Cardiac muscle cell (in vitro differentiated cells and primary cell): Measurements from ENCODE around the gene KIF6. TPM values are rescaled to one million over a fixed set of nuclear protein-coding genes. Genes with fewer than 3 reads are reported as not detected.

Source experiments
- DNase-seq, 2 donors: peaks; one replicate each; pipeline versions ENCODE4 v3.0.0 to v3.0.0-alpha.2; 2010 to 2017; ENCODE audit warnings: low read depth in 1 of 2, low spot score in 1 of 2
- H3K27ac ChIP-seq: fragments of 200-600 bp; sonication (generic); 2 replicates; pipeline ENCODE4 v1.5.1; 2016
- H3K27me3 ChIP-seq: fragments of 200-600 bp; sonication (generic); 2 replicates; pipeline ENCODE4 v1.6.0; 2016; ENCODE audit warnings: control low read depth
- H3K36me3 ChIP-seq: fragments of 200-600 bp; sonication (generic); 2 replicates; pipeline ENCODE4 v1.5.1; 2016; ENCODE audit warnings: control low read depth
- H3K4me1 ChIP-seq: fragments of 200-600 bp; sonication (generic); 2 replicates; pipeline ENCODE4 v1.8.1; 2017; ENCODE audit warnings: low read depth, mild to moderate bottlenecking, mixed run types
- H3K4me3 ChIP-seq: fragments of 200-600 bp; sonication (generic); 2 replicates; pipeline ENCODE4 v1.5.1; 2016; ENCODE audit warnings: mild to moderate bottlenecking
- H3K9me3 ChIP-seq: fragments of 200-600 bp; sonication (generic); 2 replicates; pipeline ENCODE4 v1.5.1; 2017; ENCODE audit warnings: low read depth, mild to moderate bottlenecking, control low read depth
- polyA plus RNA-seq: library from polyadenylated mRNA; unstranded; fragments of >200 nt; fragmentation: Nextera tagmentation; extraction: Ambion mirVana; gene quantifications from 2 replicates; pipeline ENCODE4 v1.2.1, GENCODE V29; 2016
- total RNA-seq: library from RNA; depleted of rRNA; stranded (reverse); fragments of >200 nt; gene quantifications from 2 replicates; pipeline ENCODE4 v1.2.3, GENCODE V29; 2016
- TF ChIP-seq, protein P1 (sequence below): IDR thresholded peaks from 2 replicates; pipeline ENCODE4 v1.5.1; 2012; ENCODE audit warnings: low read depth, mild to moderate bottlenecking, low read length

KIF6 gene
- total and polyA plus RNA-seq, 2 experiments from 2014 or later: 0.69 to 1.7 TPM

DNA sequence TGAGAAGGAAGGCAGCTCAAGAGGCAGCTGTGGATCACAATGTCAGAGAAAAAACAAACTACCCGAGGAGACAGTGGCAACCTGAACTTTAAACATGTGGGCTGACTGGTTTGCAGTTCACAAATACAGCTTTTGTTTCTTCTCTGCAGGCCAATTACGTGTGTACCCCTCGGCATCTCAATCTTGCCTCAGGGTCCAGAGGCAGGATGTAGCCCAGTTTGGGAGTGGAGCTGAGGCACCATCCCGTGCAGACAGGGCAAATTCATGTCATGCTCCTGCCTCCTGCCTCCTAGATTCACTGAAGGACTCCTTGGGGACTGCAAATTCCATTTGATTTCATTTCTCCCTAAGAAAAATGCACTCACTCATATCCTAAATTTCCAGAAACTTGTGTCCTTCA is 308.5 kb downstream of the KIF6 start:
- no peaks in the 10 kb centered on the region for H3K9me3 ChIP-seq
- H3K27me3 ChIP-seq: no peaks in the 10 kb centered on the region
- H3K4me3 ChIP-seq: no peak overlapping the region
- H3K36me3 ChIP-seq: no peaks in the 10 kb centered on the region
- H3K4me1 ChIP-seq: no peaks in the 10 kb centered on the region
- TF ChIP-seq, protein P1, sequence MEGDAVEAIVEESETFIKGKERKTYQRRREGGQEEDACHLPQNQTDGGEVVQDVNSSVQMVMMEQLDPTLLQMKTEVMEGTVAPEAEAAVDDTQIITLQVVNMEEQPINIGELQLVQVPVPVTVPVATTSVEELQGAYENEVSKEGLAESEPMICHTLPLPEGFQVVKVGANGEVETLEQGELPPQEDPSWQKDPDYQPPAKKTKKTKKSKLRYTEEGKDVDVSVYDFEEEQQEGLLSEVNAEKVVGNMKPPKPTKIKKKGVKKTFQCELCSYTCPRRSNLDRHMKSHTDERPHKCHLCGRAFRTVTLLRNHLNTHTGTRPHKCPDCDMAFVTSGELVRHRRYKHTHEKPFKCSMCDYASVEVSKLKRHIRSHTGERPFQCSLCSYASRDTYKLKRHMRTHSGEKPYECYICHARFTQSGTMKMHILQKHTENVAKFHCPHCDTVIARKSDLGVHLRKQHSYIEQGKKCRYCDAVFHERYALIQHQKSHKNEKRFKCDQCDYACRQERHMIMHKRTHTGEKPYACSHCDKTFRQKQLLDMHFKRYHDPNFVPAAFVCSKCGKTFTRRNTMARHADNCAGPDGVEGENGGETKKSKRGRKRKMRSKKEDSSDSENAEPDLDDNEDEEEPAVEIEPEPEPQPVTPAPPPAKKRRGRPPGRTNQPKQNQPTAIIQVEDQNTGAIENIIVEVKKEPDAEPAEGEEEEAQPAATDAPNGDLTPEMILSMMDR: no peak
- peak in 1 of 2 donors; percentile 58 for DNase-seq
- no peak overlapping the region for H3K27ac ChIP-seq

DNA sequence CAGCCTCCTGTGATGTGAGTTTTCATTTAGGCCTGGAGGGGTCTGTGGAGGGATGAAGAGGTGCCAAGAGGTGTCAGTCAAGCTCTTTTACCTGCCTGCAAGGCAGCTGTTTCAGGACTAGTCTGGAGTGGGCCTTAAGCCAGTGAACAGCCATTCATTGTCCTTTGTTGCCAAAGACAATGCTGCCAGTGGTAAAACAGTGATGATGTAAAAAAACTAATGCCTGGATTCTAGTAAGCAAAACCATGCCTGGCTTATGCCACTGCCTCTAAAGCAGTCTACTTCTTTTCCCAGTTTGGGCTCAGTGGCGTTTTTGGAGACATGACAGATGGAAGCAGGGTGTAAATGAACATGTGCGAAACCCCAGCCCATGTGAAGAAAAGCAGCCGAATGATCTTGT is 309.2 kb downstream of the KIF6 start:
- H3K9me3 ChIP-seq: no peaks in the 10 kb centered on the region
- H3K4me1 ChIP-seq: no peaks in the 10 kb centered on the region
- H3K4me3 ChIP-seq: no peak overlapping the region
- no peaks in the 10 kb centered on the region for H3K27me3 ChIP-seq
- no peak overlapping the region for H3K27ac ChIP-seq
- TF ChIP-seq, protein P1: no peak
- H3K36me3 ChIP-seq: no peaks in the 10 kb centered on the region
- no peak for DNase-seq

DNA sequence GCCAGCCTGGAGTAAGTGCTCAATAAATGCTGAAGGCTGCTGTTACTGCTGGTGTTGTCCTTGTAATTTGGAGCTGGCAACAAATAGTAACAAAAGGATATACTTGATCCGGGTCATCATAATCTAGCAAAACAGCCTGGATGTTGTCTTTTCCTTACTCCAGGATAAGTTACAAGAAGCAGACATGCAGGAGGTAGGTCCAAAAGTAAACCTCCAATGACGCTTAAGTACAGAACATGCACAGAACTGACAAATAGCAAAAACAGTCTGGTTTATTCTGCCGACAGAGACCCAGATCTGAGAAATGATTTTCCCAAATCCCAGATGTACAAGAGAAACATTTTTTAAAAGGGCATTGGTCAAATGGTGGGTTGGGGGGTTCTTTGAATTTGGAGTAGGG is 309.7 kb downstream of the KIF6 start:
- no peaks in the 10 kb centered on the region for H3K9me3 ChIP-seq
- H3K27ac ChIP-seq: no peak overlapping the region
- H3K27me3 ChIP-seq: no peaks in the 10 kb centered on the region
- TF ChIP-seq, protein P1: no peak
- H3K4me3 ChIP-seq: no peak overlapping the region
- no peaks in the 10 kb centered on the region for H3K4me1 ChIP-seq
- no peaks in the 10 kb centered on the region for H3K36me3 ChIP-seq
- DNase-seq: no peak

DNA sequence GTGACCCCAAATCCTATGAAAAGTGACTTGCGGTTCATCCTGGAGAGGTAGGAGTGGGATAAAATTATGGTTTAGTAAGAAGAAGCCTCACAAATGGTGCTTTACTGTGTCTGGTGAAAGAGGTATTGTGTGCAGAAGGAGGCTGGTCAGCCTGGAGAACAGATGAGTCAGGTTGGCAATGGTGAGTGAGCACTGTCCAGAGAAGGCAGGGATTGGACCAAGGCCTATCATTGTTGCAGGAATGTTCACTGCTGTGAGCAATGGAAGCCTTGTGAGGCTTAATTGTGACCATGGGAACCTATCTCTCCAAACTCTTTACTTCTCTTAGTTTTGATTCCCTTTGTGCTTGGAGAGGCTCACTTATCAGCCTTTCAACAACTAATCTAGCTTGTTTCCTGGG is 313.7 kb downstream of the KIF6 start:
- no peaks in the 10 kb centered on the region for H3K4me1 ChIP-seq
- peak in 1 of 2 donors; percentile 55 for DNase-seq
- no peak overlapping the region for H3K4me3 ChIP-seq
- H3K9me3 ChIP-seq: no peaks in the 10 kb centered on the region
- no peaks in the 10 kb centered on the region for H3K27me3 ChIP-seq
- no peak overlapping the region for H3K27ac ChIP-seq
- H3K36me3 ChIP-seq: no peaks in the 10 kb centered on the region
- TF ChIP-seq, protein P1: no peak

DNA sequence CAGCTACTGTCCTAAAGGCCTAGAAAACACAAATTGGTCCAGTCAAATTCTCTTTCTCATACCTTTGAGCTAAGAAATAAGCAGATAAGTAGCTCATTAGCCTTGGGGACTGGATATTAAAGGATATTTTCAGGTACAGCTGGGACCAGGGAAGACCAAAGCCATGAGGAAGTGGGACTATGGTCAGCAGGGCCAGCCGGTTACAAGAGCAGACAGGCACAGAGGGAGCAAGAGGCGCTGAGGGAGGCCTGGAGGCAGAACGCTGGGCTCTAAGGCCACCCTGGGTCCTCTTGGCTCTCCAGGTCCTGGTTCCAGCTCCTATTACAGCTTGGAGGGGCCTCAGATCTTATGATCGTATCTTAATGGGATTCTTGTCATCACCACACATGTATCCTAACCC is 314.2 kb downstream of the KIF6 start:
- no peaks in the 10 kb centered on the region for H3K9me3 ChIP-seq
- no peaks in the 10 kb centered on the region for H3K4me1 ChIP-seq
- TF ChIP-seq, protein P1: no peak
- no peak overlapping the region for H3K27ac ChIP-seq
- H3K4me3 ChIP-seq: no peak overlapping the region
- H3K27me3 ChIP-seq: no peaks in the 10 kb centered on the region
- DNase-seq: no peak
- no peaks in the 10 kb centered on the region for H3K36me3 ChIP-seq

DNA sequence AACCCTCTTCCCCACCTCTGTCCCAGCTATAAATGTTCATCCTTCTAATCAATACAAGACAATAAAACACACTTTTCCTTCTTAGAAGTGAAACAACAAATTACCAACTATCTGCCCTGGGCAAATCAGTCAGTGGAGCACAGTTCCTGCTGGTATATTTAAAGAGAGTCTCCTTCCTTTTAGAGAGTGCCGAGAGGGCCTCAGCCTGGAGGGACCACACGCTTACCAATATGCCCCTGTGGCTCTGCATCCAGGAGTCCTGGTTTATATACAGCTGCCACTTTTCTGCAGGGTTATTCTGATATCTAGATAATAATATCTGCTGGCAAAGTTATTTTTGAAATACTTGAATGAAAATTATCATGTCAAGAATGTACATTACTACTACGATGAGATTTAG is 315.3 kb downstream of the KIF6 start:
- Histone ChIP-seq H3K4me1 (no peaks in the 10 kb centered on the region), H3K27me3 (no peaks in the 10 kb centered on the region), H3K36me3 (no peaks in the 10 kb centered on the region), H3K27ac (no peak overlapping the region), H3K9me3 (no peaks in the 10 kb centered on the region), H3K4me3 (no peak overlapping the region)
- DNase-seq: no peak
- TF ChIP-seq, protein P1: no peak
